Mammary epithelial cell (primary cell): ENCODE measurements around the gene PCSK5.

Experiments used
- CTCF ChIP-seq, 2 donors: IDR thresholded peaks in 1 of 2; conservative IDR thresholded peaks in 1 of 2; 2 replicates each; pipeline ENCODE4 v1.5.1; 2011 to 2012; ENCODE audit warnings: inconsistent platforms in 2 of 2, low read length in 2 of 2, mild to moderate bottlenecking in 2 of 2, control low read depth in 1 of 2, low read depth in 1 of 2; ENCODE audit not compliant: insufficient read depth in 1 of 2; ENCODE audit errors: extremely low read depth in 1 of 2
- EZH2 ChIP-seq: IDR thresholded peaks from 2 replicates; pipeline ENCODE4 v1.6.1; 2012; ENCODE audit warnings: low read length, inconsistent platforms, borderline replicate concordance

GRCh38 chr9:76352026-76352620, 461.6 kb downstream of the PCSK5 start:
- TF ChIP-seq CTCF (conservative IDR thresholded peaks at IDR 0.05 in 1 of 2, IDR thresholded peaks at IDR 0.05 in 1 of 2; ENCODE audit: extremely low read depth in 1 of 2, insufficient read depth in 1 of 2, low read depth in 1 of 2, low read length in 2 of 2) = no peak
- no peak for TF ChIP-seq EZH2
